HCT116 (cell line): ENCODE measurements around the gene UPF2. TPM values are rescaled to one million over a fixed set of nuclear protein-coding genes. Genes with fewer than 3 reads are reported as not detected.

Experiments
- ATAC-seq: fragments of 200-7000 bp; cut with Tn5 transposase; 2 replicates; pipeline ENCODE4 v1.9.1; 2020; ENCODE audit warnings: mild to moderate bottlenecking, moderate library complexity
- BruUV-seq: library from RNA; stranded (reverse); fragments of 400-500 nt; replicated peaks from 2 replicates; lab custom pipeline; 2021; lab: Mats Ljungman, UMichigan
- CTCF ChIA-PET: fragments of 300-600 bp; sonication (Branson Sonifier 250); formaldehyde crosslinking; loops from one replicate; lab custom pipeline; 2021; ENCODE audit warnings: antibody characterized with exemption; lab: Charles Lee
- POLR2A ChIA-PET: fragments of 300-600, 350-600 bp; sonication (Branson Sonifier 250); formaldehyde crosslinking; loops from one replicate; lab custom pipeline; 2021; ENCODE audit warnings: antibody characterized with exemption; lab: Charles Lee
- RAD21 ChIA-PET, 2 experiments: fragments of 300-600 bp; sonication (Branson Sonifier 250); formaldehyde crosslinking; loops; one replicate each; lab custom pipeline; 2023; ENCODE audit warnings: low total read pairs in 2 of 2; ENCODE audit not compliant: uncharacterized antibody in 2 of 2, unreplicated experiment in 2 of 2, low non-redundant PET in 1 of 2; lab: Charles Lee
- DNase-seq: peaks from one replicate; pipeline ENCODE4 v3.0.0-alpha.2; 2010; ENCODE audit warnings: low read depth, low spot score
- H2AFZ ChIP-seq: fragments of 200-600 bp; shearing (Covaris generic), sonication (generic); 2 replicates; pipeline ENCODE4 v1.6.1; 2017; ENCODE audit warnings: low read depth, mixed run types, mixed read lengths, antibody characterized with exemption, low read length; ENCODE audit not compliant: poor library complexity, severe bottlenecking
- H3K27ac ChIP-seq: 2 replicates; pipeline ENCODE4 v1.5.1; 2012; ENCODE audit warnings: low read depth, low read length
- H3K27me3 ChIP-seq: fragments of 200-600 bp; sonication (generic); 2 replicates; pipeline ENCODE4 v1.6.1; 2016; ENCODE audit warnings: mixed run types, low read length, mixed read lengths; ENCODE audit not compliant: insufficient read depth
- H3K36me3 ChIP-seq, 2 experiments: fragments of 200-500 bp in 1 of 2; fragments of 200-600 bp in 1 of 2; sonication (Bioruptor generic) in 1 of 2; sonication (generic) in 1 of 2; 2 replicates each; pipeline versions ENCODE4 v1.5.1 to v1.6.1; 2014 to 2016; ENCODE audit warnings: low read length in 2 of 2, inconsistent platforms in 1 of 2, mixed read lengths in 1 of 2, mixed run types in 1 of 2; ENCODE audit not compliant: insufficient read depth in 2 of 2, control insufficient read depth in 1 of 2
- H3K4me1 ChIP-seq, 2 experiments: fragments of 200-600 bp in 1 of 2; sonication (generic) in 1 of 2; 2 replicates each; pipeline versions ENCODE4 v1.5.1 to v1.6.1; 2012 to 2017; ENCODE audit warnings: low read length in 2 of 2, inconsistent platforms in 1 of 2, mild to moderate bottlenecking in 1 of 2, mixed read lengths in 1 of 2, mixed run types in 1 of 2, moderate library complexity in 1 of 2; ENCODE audit not compliant: insufficient read depth in 2 of 2, control insufficient read depth in 1 of 2
- H3K4me2 ChIP-seq: fragments of 200-600 bp; sonication (generic); 2 replicates; pipeline ENCODE4 v1.6.1; 2017; ENCODE audit warnings: mixed run types, low read length, mixed read lengths
- H3K4me3 ChIP-seq, 2 experiments: fragments of 200-600 bp in 1 of 2; sonication (generic) in 1 of 2; replicated peaks in 1 of 2; 2 replicates each; pipeline ENCODE4 v1.5.1; 2011 to 2016; ENCODE audit warnings: low read length in 2 of 2, control low read depth in 1 of 2, low read depth in 1 of 2, mild to moderate bottlenecking in 1 of 2, mixed read lengths in 1 of 2, mixed run types in 1 of 2
- H3K79me2 ChIP-seq: fragments of 200-600 bp; sonication (generic); 2 replicates; pipeline ENCODE4 v1.6.1; 2017; ENCODE audit warnings: mild to moderate bottlenecking, mixed run types, low read length, moderate library complexity, mixed read lengths; ENCODE audit not compliant: insufficient read depth
- H3K9ac ChIP-seq: fragments of 200-600 bp; sonication (generic); 2 replicates; pipeline ENCODE4 v1.6.1; 2016; ENCODE audit warnings: low read length, mixed read lengths
- H3K9me2 ChIP-seq: fragments of 200-600 bp; sonication (generic), shearing (Covaris generic); 2 replicates; pipeline ENCODE4 v1.6.1; 2017; ENCODE audit warnings: mixed run types, mild to moderate bottlenecking, moderate library complexity; ENCODE audit not compliant: insufficient read depth
- H3K9me3 ChIP-seq, 2 experiments: fragments of 200-500 bp in 1 of 2; fragments of 200-600 bp in 1 of 2; sonication (Bioruptor generic) in 1 of 2; sonication (generic) in 1 of 2; 2 replicates each; pipeline ENCODE4 v1.6.1; 2014 to 2017; ENCODE audit warnings: low read length in 2 of 2, mixed read lengths in 2 of 2, inconsistent platforms in 1 of 2, low read depth in 1 of 2, mild to moderate bottlenecking in 1 of 2, mixed run types in 1 of 2, moderate library complexity in 1 of 2; ENCODE audit not compliant: control insufficient read depth in 1 of 2, insufficient read depth in 1 of 2
- H4K20me1 ChIP-seq: fragments of 200-600 bp; sonication (generic), shearing (Covaris generic); 2 replicates; pipeline ENCODE4 v1.6.1; 2017; ENCODE audit warnings: mixed run types, mild to moderate bottlenecking, moderate library complexity; ENCODE audit not compliant: insufficient read depth
- CBX3 ChIP-seq: IDR thresholded peaks from 2 replicates; pipeline ENCODE4 v1.6.1; 2012; ENCODE audit warnings: low read depth
- CTCF ChIP-seq, 3 experiments: fragments of 200-600 bp in 1 of 3; sonication (generic) in 1 of 3; IDR thresholded peaks in 2 of 3; conservative IDR thresholded peaks in 1 of 3; 2 replicates each; pipeline ENCODE4 v1.5.1; 2012 to 2017; ENCODE audit warnings: low read depth in 2 of 3, low read length in 2 of 3, antibody characterized with exemption in 1 of 3, borderline replicate concordance in 1 of 3, control low read depth in 1 of 3, mild to moderate bottlenecking in 1 of 3, mixed read lengths in 1 of 3, mixed run types in 1 of 3, moderate library complexity in 1 of 3; ENCODE audit not compliant: insufficient read depth in 1 of 3
- EGR1 ChIP-seq: IDR thresholded peaks from 2 replicates; pipeline ENCODE4 v1.6.1; 2012; ENCODE audit warnings: low read depth
- EZH2 ChIP-seq: fragments of 200-600 bp; sonication (generic); IDR thresholded peaks from 2 replicates; pipeline ENCODE4 v1.6.1; 2017; ENCODE audit warnings: antibody characterized with exemption, mixed run types
- EZH2phosphoT487 ChIP-seq: fragments of 200-600 bp; IDR thresholded peaks from 2 replicates; pipeline ENCODE4 v1.6.1; 2018; ENCODE audit warnings: antibody characterized with exemption, borderline replicate concordance
- FOSL1 ChIP-seq: IDR thresholded peaks from 2 replicates; pipeline ENCODE4 v1.6.1; 2012; ENCODE audit warnings: low read depth
- MAX ChIP-seq: IDR thresholded peaks from 2 replicates; pipeline ENCODE4 v1.6.1; 2012
- SIN3A ChIP-seq: IDR thresholded peaks from 2 replicates; pipeline ENCODE4 v1.6.1; 2012; ENCODE audit warnings: low read depth
- SRF ChIP-seq: IDR thresholded peaks from 2 replicates; pipeline ENCODE4 v1.6.1; 2012; ENCODE audit warnings: low read depth
- TCF7L2 ChIP-seq: IDR thresholded peaks from 2 replicates; pipeline ENCODE4 v1.7.0; 2011; ENCODE audit warnings: borderline replicate concordance, inconsistent platforms; ENCODE audit not compliant: insufficient read depth, insufficient read length; ENCODE audit errors: extremely low read depth
- ZBTB33 ChIP-seq: IDR thresholded peaks from 2 replicates; pipeline ENCODE4 v1.6.1; 2011; ENCODE audit warnings: mild to moderate bottlenecking, low read length, moderate library complexity; ENCODE audit not compliant: insufficient replicate concordance; ENCODE audit errors: extremely low read depth
- ZNF274 ChIP-seq: fragments of 200-500 bp; sonication (Bioruptor generic); IDR thresholded peaks from 2 replicates; pipeline ENCODE4 v1.6.1; 2014; ENCODE audit warnings: mild to moderate bottlenecking, low read depth, low read length, inconsistent platforms
- intact Hi-C: fragments of 100-400 bp; cut with micrococcal nuclease; formaldehyde crosslinking; loops from 2 replicates; pipeline ENCODE4 v1.10.0; 2022
- total RNA-seq: library from RNA; stranded (reverse); gene quantifications from one replicate; pipeline ENCODE4 v1.2.1, GENCODE V29; 2021; ENCODE audit not compliant: unreplicated experiment

The UPF2 gene
- total RNA-seq, 1 experiment from 2014 or later, result 27.3 TPM

- no peak overlapping the region for H3K4me3 ChIP-seq
- TF ChIP-seq ZBTB33 (no peak), CBX3 (no peak), FOSL1 (no peak), TCF7L2 (no peak), CTCF (IDR thresholded peaks at IDR 0.05 in 2 of 3, conservative IDR thresholded peaks at IDR 0.05 in 1 of 3; ENCODE audit: borderline replicate concordance in 1 of 3, insufficient read depth in 1 of 3, low read depth in 2 of 3, low read length in 2 of 3) (no peak), EGR1 (no peak), EZH2 (no peak), SRF (no peak), SIN3A (no peak), EZH2phosphoT487 (no peak), MAX (no peak), ZNF274 (no peak)
- H3K27ac ChIP-seq, result no peak overlapping the region
- H3K79me2 ChIP-seq, result no peaks in the 10 kb centered on the region
- no peak overlapping the region for H2AFZ ChIP-seq
- H3K36me3 ChIP-seq, result peaks cover 28 to 34% of the 10 kb centered on the region in 2 experiments; a peak in 3 of 4 replicates
- no peaks in the 10 kb centered on the region for H3K9me2 ChIP-seq
- H3K9me3 ChIP-seq, result no peaks in the 10 kb centered on the region
- no peaks in the 10 kb centered on the region for H3K27me3 ChIP-seq
- intact Hi-C loops, result no loop called here
- BruUV-seq, result no TSS peak
- H3K4me2 ChIP-seq, result no peak overlapping the region
- ChIA-PET RAD21 (no interaction called here), POLR2A (no interaction called here), CTCF (no interaction called here)
- ATAC-seq (no peak), DNase-seq (no peak)
- H3K9ac ChIP-seq, result no peak overlapping the region
- no peaks in the 10 kb centered on the region for H3K4me1 ChIP-seq
- H4K20me1 ChIP-seq, result no peaks in the 10 kb centered on the region
Measured at GRCh38 chr10:11933577-11934223, 108.9 kb downstream of the UPF2 start.
